HEK293 (cell line): ENCODE data around the gene GRP.

ENCODE experiments used
- FEZF1 ChIP-seq: fragments of 450-650 bp; formaldehyde crosslinking; IDR thresholded peaks from 2 replicates; pipeline ENCODE4 v1.5.1; 2016; ENCODE audit warnings: missing biosample characterization, missing genetic modification characterization
- MYNN ChIP-seq: fragments of 450-650 bp; formaldehyde crosslinking; IDR thresholded peaks from 2 replicates; pipeline ENCODE4 v1.5.1; 2016; ENCODE audit warnings: missing biosample characterization, missing genetic modification characterization, borderline replicate concordance
- OVOL3 ChIP-seq: fragments of 450-650 bp; formaldehyde crosslinking; IDR thresholded peaks from 2 replicates; pipeline ENCODE4 v1.5.1; 2016; ENCODE audit warnings: missing biosample characterization, missing genetic modification characterization
- WT1 ChIP-seq: fragments of 450-650 bp; formaldehyde crosslinking; IDR thresholded peaks from 2 replicates; pipeline ENCODE4 v1.5.1; 2016; ENCODE audit warnings: missing biosample characterization, missing genetic modification characterization
- ZBTB17 ChIP-seq: fragments of 450-650 bp; formaldehyde crosslinking; IDR thresholded peaks from 2 replicates; pipeline ENCODE4 v1.5.1; 2016; ENCODE audit warnings: missing biosample characterization, missing genetic modification characterization
- ZBTB48 ChIP-seq: fragments of 450-650 bp; formaldehyde crosslinking; IDR thresholded peaks from 2 replicates; pipeline ENCODE4 v1.5.1; 2016; ENCODE audit warnings: missing biosample characterization, missing genetic modification characterization
- ZFHX2 ChIP-seq: fragments of 450-650 bp; formaldehyde crosslinking; conservative IDR thresholded peaks from 2 replicates; pipeline ENCODE4 v1.5.1; 2016; ENCODE audit warnings: missing biosample characterization, missing genetic modification characterization
- ZIC2 ChIP-seq: fragments of 450-650 bp; formaldehyde crosslinking; IDR thresholded peaks from 2 replicates; pipeline ENCODE4 v1.5.1; 2016; ENCODE audit warnings: missing biosample characterization, missing genetic modification characterization
- ZNF23 ChIP-seq: fragments of 450-650 bp; formaldehyde crosslinking; IDR thresholded peaks from 2 replicates; pipeline ENCODE4 v1.5.1; 2016; ENCODE audit warnings: missing biosample characterization, missing genetic modification characterization, borderline replicate concordance
- ZNF274 ChIP-seq, 2 experiments: fragments of 200-500 bp in 1 of 2; fragments of 450-650 bp in 1 of 2; sonication (Bioruptor generic) in 1 of 2; formaldehyde crosslinking in 1 of 2; IDR thresholded peaks; 2 replicates each; pipeline versions ENCODE4 v1.5.1 to v1.6.1; 2014 to 2016; ENCODE audit warnings: borderline replicate concordance in 1 of 2, inconsistent platforms in 1 of 2, low read length in 1 of 2, missing biosample characterization in 1 of 2, missing genetic modification characterization in 1 of 2
- ZNF354C ChIP-seq: fragments of 450-650 bp; formaldehyde crosslinking; IDR thresholded peaks from 2 replicates; pipeline ENCODE4 v1.5.1; 2016; ENCODE audit warnings: missing biosample characterization, missing genetic modification characterization, low read depth, borderline replicate concordance
- ZNF366 ChIP-seq: fragments of 450-650 bp; formaldehyde crosslinking; conservative IDR thresholded peaks from 2 replicates; pipeline ENCODE4 v1.5.1; 2016; ENCODE audit warnings: missing biosample characterization, missing genetic modification characterization
- ZNF394 ChIP-seq: fragments of 450-650 bp; formaldehyde crosslinking; IDR thresholded peaks from 2 replicates; pipeline ENCODE4 v1.5.1; 2016; ENCODE audit warnings: missing biosample characterization, missing genetic modification characterization, mild to moderate bottlenecking, moderate library complexity, borderline replicate concordance
- ZNF624 ChIP-seq: fragments of 450-650 bp; formaldehyde crosslinking; IDR thresholded peaks from 2 replicates; pipeline ENCODE4 v1.5.1; 2017; ENCODE audit warnings: missing biosample characterization, missing genetic modification characterization
- ZNF768 ChIP-seq: fragments of 450-650 bp; formaldehyde crosslinking; IDR thresholded peaks from 2 replicates; pipeline ENCODE4 v1.5.1; 2018; ENCODE audit warnings: missing biosample characterization, mild to moderate bottlenecking, missing genetic modification characterization
- TF ChIP-seq, protein P1 (sequence below): fragments of 450-650 bp; formaldehyde crosslinking; IDR thresholded peaks from 2 replicates; pipeline ENCODE4 v1.5.1; 2017; ENCODE audit warnings: missing biosample characterization, missing genetic modification characterization
- TF ChIP-seq, protein P2 (sequence below): fragments of 450-650 bp; formaldehyde crosslinking; IDR thresholded peaks from 2 replicates; pipeline ENCODE4 v1.5.1; 2016; ENCODE audit warnings: missing biosample characterization, missing genetic modification characterization
- TF ChIP-seq, protein P3 (sequence below): fragments of 450-650 bp; formaldehyde crosslinking; IDR thresholded peaks from 2 replicates; pipeline ENCODE4 v1.5.1; 2016; ENCODE audit warnings: missing biosample characterization, missing genetic modification characterization, borderline replicate concordance
- TF ChIP-seq, protein P4 (sequence below): fragments of 450-650 bp; formaldehyde crosslinking; IDR thresholded peaks from 2 replicates; pipeline ENCODE4 v1.5.1; 2017; ENCODE audit warnings: missing biosample characterization, missing genetic modification characterization
- TF ChIP-seq, protein P5 (sequence below): fragments of 450-650 bp; formaldehyde crosslinking; optimal IDR thresholded peaks from 2 replicates; pipeline ENCODE3; 2016; ENCODE audit warnings: missing biosample characterization, mild to moderate bottlenecking, missing genetic modification characterization
- TF ChIP-seq, protein P6 (sequence below): fragments of 450-650 bp; IDR thresholded peaks from 2 replicates; pipeline ENCODE4 v1.5.1; 2018; ENCODE audit warnings: missing biosample characterization, missing genetic modification characterization
- TF ChIP-seq, protein P7 (sequence below): fragments of 450-650 bp; formaldehyde crosslinking; IDR thresholded peaks from 2 replicates; pipeline ENCODE4 v1.5.1; 2016; ENCODE audit warnings: missing biosample characterization, missing genetic modification characterization

Gene GRP

DNA sequence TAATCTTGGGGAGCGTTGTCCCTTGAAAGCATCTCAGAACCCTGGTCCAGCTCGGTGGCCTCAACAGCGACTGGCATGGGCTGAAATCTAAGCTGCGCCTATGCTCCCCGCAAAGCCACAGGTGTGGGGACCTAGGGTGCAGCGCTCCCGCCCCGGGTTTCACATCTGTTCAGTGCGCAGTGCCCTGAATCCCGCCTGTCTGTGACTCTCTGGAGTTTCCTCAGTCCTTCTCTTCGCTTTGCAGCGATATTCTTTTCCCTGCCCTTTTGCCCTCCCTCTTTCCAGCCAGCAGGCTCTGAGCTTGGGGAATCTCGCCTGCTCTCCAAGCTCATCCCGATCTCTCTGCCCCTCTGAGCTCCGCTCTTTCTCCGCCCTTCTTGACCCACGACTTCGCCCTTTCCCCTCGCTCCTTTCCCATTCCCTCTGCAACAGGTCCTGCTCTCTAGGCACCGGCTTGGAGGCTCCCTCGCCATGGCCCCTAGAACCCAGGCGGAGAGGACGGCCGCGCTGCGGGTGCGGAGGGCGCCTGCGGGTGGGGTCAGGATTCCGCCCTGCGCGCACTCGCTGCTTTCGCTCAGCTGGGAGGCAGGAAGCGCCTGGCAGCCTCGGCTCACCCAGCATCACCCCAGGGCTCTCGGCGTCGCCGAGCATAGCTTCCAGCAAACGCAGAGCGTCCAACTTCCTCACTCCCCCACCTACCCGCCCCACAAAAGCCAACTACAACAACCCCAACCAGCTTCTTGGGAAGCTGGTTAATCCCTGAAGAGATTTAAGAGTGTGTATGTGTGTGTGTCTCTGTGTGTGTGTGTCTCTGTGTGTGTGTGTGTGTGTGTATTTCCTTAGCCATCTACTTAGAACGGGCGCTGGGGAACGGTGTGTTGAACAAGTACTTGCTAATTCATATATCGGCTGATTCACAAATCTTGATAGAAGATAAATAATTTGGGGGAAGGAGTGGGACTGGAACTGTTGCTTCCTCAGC is 1.1 kb downstream of the GRP start (continued):
- no peak for TF ChIP-seq OVOL3 (tag by site-specific recombination)
- peak; percentile 65 for TF ChIP-seq ZIC2 (tag by site-specific recombination)
- TF ChIP-seq ZNF624 (tag by site-specific recombination), result no peak
- no peak for TF ChIP-seq WT1 (tag by site-specific recombination)
- TF ChIP-seq ZNF394 (tag by site-specific recombination), result no peak
- no peak for TF ChIP-seq ZNF768 (tag by site-specific recombination)
- TF ChIP-seq, protein P1, sequence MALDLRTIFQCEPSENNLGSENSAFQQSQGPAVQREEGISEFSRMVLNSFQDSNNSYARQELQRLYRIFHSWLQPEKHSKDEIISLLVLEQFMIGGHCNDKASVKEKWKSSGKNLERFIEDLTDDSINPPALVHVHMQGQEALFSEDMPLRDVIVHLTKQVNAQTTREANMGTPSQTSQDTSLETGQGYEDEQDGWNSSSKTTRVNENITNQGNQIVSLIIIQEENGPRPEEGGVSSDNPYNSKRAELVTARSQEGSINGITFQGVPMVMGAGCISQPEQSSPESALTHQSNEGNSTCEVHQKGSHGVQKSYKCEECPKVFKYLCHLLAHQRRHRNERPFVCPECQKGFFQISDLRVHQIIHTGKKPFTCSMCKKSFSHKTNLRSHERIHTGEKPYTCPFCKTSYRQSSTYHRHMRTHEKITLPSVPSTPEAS, result peak; percentile 92
- TF ChIP-seq ZFHX2 (tag by site-specific recombination), result no peak
- TF ChIP-seq, protein P2, sequence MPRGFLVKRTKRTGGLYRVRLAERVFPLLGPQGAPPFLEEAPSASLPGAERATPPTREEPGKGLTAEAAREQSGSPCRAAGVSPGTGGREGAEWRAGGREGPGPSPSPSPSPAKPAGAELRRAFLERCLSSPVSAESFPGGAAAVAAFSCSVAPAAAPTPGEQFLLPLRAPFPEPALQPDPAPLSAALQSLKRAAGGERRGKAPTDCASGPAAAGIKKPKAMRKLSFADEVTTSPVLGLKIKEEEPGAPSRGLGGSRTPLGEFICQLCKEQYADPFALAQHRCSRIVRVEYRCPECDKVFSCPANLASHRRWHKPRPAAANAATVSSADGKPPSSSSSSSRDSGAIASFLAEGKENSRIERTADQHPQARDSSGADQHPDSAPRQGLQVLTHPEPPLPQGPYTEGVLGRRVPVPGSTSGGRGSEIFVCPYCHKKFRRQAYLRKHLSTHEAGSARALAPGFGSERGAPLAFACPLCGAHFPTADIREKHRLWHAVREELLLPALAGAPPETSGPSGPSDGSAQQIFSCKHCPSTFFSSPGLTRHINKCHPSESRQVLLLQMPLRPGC (tag by site-specific recombination), result no peak
- TF ChIP-seq, protein P3, sequence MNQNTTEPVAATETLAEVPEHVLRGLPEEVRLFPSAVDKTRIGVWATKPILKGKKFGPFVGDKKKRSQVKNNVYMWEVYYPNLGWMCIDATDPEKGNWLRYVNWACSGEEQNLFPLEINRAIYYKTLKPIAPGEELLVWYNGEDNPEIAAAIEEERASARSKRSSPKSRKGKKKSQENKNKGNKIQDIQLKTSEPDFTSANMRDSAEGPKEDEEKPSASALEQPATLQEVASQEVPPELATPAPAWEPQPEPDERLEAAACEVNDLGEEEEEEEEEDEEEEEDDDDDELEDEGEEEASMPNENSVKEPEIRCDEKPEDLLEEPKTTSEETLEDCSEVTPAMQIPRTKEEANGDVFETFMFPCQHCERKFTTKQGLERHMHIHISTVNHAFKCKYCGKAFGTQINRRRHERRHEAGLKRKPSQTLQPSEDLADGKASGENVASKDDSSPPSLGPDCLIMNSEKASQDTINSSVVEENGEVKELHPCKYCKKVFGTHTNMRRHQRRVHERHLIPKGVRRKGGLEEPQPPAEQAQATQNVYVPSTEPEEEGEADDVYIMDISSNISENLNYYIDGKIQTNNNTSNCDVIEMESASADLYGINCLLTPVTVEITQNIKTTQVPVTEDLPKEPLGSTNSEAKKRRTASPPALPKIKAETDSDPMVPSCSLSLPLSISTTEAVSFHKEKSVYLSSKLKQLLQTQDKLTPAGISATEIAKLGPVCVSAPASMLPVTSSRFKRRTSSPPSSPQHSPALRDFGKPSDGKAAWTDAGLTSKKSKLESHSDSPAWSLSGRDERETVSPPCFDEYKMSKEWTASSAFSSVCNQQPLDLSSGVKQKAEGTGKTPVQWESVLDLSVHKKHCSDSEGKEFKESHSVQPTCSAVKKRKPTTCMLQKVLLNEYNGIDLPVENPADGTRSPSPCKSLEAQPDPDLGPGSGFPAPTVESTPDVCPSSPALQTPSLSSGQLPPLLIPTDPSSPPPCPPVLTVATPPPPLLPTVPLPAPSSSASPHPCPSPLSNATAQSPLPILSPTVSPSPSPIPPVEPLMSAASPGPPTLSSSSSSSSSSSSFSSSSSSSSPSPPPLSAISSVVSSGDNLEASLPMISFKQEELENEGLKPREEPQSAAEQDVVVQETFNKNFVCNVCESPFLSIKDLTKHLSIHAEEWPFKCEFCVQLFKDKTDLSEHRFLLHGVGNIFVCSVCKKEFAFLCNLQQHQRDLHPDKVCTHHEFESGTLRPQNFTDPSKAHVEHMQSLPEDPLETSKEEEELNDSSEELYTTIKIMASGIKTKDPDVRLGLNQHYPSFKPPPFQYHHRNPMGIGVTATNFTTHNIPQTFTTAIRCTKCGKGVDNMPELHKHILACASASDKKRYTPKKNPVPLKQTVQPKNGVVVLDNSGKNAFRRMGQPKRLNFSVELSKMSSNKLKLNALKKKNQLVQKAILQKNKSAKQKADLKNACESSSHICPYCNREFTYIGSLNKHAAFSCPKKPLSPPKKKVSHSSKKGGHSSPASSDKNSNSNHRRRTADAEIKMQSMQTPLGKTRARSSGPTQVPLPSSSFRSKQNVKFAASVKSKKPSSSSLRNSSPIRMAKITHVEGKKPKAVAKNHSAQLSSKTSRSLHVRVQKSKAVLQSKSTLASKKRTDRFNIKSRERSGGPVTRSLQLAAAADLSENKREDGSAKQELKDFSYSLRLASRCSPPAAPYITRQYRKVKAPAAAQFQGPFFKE, result no peak
- 0 out of 2 replicates have a peak, but pooled peaks have one; percentile 39 for TF ChIP-seq ZNF366 (tag by site-specific recombination)
- TF ChIP-seq ZBTB17, result peak; percentile 87
- TF ChIP-seq FEZF1, result no peak
- TF ChIP-seq, protein P4, sequence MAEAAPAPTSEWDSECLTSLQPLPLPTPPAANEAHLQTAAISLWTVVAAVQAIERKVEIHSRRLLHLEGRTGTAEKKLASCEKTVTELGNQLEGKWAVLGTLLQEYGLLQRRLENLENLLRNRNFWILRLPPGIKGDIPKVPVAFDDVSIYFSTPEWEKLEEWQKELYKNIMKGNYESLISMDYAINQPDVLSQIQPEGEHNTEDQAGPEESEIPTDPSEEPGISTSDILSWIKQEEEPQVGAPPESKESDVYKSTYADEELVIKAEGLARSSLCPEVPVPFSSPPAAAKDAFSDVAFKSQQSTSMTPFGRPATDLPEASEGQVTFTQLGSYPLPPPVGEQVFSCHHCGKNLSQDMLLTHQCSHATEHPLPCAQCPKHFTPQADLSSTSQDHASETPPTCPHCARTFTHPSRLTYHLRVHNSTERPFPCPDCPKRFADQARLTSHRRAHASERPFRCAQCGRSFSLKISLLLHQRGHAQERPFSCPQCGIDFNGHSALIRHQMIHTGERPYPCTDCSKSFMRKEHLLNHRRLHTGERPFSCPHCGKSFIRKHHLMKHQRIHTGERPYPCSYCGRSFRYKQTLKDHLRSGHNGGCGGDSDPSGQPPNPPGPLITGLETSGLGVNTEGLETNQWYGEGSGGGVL (tag by site-specific recombination), result no peak
- peak; percentile 92 for TF ChIP-seq ZBTB48 (tag by site-specific recombination)
- no peak for TF ChIP-seq ZNF23
- TF ChIP-seq, protein P5, sequence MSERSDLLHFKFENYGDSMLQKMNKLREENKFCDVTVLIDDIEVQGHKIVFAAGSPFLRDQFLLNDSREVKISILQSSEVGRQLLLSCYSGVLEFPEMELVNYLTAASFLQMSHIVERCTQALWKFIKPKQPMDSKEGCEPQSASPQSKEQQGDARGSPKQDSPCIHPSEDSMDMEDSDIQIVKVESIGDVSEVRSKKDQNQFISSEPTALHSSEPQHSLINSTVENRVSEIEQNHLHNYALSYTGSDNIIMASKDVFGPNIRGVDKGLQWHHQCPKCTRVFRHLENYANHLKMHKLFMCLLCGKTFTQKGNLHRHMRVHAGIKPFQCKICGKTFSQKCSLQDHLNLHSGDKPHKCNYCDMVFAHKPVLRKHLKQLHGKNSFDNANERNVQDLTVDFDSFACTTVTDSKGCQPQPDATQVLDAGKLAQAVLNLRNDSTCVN (tag by site-specific recombination), result peak; percentile 40
- TF ChIP-seq, protein P6, sequence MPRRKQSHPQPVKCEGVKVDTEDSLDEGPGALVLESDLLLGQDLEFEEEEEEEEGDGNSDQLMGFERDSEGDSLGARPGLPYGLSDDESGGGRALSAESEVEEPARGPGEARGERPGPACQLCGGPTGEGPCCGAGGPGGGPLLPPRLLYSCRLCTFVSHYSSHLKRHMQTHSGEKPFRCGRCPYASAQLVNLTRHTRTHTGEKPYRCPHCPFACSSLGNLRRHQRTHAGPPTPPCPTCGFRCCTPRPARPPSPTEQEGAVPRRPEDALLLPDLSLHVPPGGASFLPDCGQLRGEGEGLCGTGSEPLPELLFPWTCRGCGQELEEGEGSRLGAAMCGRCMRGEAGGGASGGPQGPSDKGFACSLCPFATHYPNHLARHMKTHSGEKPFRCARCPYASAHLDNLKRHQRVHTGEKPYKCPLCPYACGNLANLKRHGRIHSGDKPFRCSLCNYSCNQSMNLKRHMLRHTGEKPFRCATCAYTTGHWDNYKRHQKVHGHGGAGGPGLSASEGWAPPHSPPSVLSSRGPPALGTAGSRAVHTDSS (tag by site-specific recombination), result no peak
- no peak for TF ChIP-seq MYNN (tag by site-specific recombination)
- no peak for TF ChIP-seq ZNF354C (tag by site-specific recombination)
- no peak for TF ChIP-seq ZNF274 (IDR thresholded peaks at IDR 0.05; ENCODE audit: low read length)
- TF ChIP-seq ZNF274 (tag by site-specific recombination; IDR thresholded peaks at IDR 0.05; ENCODE audit: borderline replicate concordance), result no peak
- TF ChIP-seq, protein P7, sequence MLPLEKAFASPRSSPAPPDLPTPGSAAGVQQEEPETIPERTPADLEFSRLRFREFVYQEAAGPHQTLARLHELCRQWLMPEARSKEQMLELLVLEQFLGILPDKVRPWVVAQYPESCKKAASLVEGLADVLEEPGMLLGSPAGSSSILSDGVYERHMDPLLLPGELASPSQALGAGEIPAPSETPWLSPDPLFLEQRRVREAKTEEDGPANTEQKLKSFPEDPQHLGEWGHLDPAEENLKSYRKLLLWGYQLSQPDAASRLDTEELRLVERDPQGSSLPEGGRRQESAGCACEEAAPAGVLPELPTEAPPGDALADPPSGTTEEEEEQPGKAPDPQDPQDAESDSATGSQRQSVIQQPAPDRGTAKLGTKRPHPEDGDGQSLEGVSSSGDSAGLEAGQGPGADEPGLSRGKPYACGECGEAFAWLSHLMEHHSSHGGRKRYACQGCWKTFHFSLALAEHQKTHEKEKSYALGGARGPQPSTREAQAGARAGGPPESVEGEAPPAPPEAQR, result no peak
